Measurements from ENCODE around the gene DHX29. TPM values are rescaled to one million over a fixed set of nuclear protein-coding genes. Genes with fewer than 3 reads are reported as not detected.

Gene DHX29
- total RNA-seq, 1 experiment from 2014 or later: 30.3 TPM

- H2AK5ac ChIP-seq (ENCODE audit: insufficient read length, low read length): no peak overlapping the region
- no peak overlapping the region for H3K4me3 Mint-ChIP-seq
Measured at GRCh38 chr5:55324815-55325418, 17.4 kb upstream of the DHX29 start.

More at GRCh38 chr5:55324815-55325418, 17.4 kb upstream of the DHX29 start:
- no peak overlapping the region for H3K4ac ChIP-seq (ENCODE audit: low read depth, low read length)
- H4K5ac ChIP-seq (ENCODE audit: insufficient read length, low read depth, low read length): no peak overlapping the region
- H3K14ac ChIP-seq (ENCODE audit: insufficient read depth, low read length): no peak overlapping the region
- no peak overlapping the region for H3K23ac ChIP-seq (ENCODE audit: insufficient read length, low read depth, low read length)
- H3K9me3 Mint-ChIP-seq: no peaks in the 10 kb centered on the region
- H3K9me3 ChIP-seq (ENCODE audit: control insufficient read depth, low read depth, low read length): no peaks in the 10 kb centered on the region
- no peak overlapping the region for H4K8ac ChIP-seq (replicated peaks; ENCODE audit: insufficient read length, low read depth, low read length)
- no peaks in the 10 kb centered on the region for H3K27me3 ChIP-seq (ENCODE audit: insufficient read depth, low read length)
- H3T11ph ChIP-seq (ENCODE audit: low read length): no peak overlapping the region
- no peak overlapping the region for H3K9ac ChIP-seq (ENCODE audit: extremely low read depth, insufficient read length, low read length)
- H3K79me1 ChIP-seq (ENCODE audit: insufficient read depth, low read depth, low read length, poor library complexity, severe bottlenecking): peaks cover 2% of the 10 kb centered on the region
- no peaks in the 10 kb centered on the region for H3K4me1 ChIP-seq (ENCODE audit: insufficient read depth, low read length)
- no peak overlapping the region for H2BK5ac ChIP-seq (ENCODE audit: insufficient read length, low read length)
- H2BK120ac ChIP-seq (ENCODE audit: low read depth, low read length, poor library complexity, severe bottlenecking): no peak overlapping the region
- no peak overlapping the region for H3K18ac ChIP-seq (ENCODE audit: insufficient read length, low read depth, low read length)
- no peak overlapping the region for H2AFZ ChIP-seq (ENCODE audit: low read length)
- H4K91ac ChIP-seq (ENCODE audit: insufficient read length, low read depth, low read length): no peak overlapping the region
- no peak overlapping the region for H3K56ac ChIP-seq (ENCODE audit: insufficient read length, low read depth, low read length)
- no peak overlapping the region for H2BK15ac ChIP-seq (ENCODE audit: low read depth, low read length)
- TF ChIP-seq CTCF (conservative IDR thresholded peaks at IDR 0.05): peak; percentile 66
- WGBS (ENCODE audit: extremely low coverage, insufficient read length, low lambda C conversion rate): no CpG with 5 or more reads among the region's 1 CpG
- no peak overlapping the region for H3K4me2 ChIP-seq (ENCODE audit: insufficient read depth, insufficient read length, low read length)
- H3K27ac ChIP-seq (ENCODE audit: insufficient read length, low read depth, low read length): no peak overlapping the region
- H2BK12ac ChIP-seq (ENCODE audit: insufficient read length, low read depth, low read length): no peak overlapping the region
- no peaks in the 10 kb centered on the region for H3K27me3 Mint-ChIP-seq (ENCODE audit: low read depth)
- peaks cover 16 to 54% (median 45%) of the 10 kb centered on the region in 3 experiments for H3K36me3 Mint-ChIP-seq (ENCODE audit: insufficient read depth in 1 of 3, low read depth in 3 of 3)
- no peak overlapping the region for H2BK20ac ChIP-seq (ENCODE audit: low read depth, low read length, poor library complexity, severe bottlenecking)
- no peak overlapping the region; a peak in 1 of 7 replicates for H3K27ac Mint-ChIP-seq
- H3K23me2 ChIP-seq (ENCODE audit: insufficient read length, low read depth, low read length, poor library complexity, severe bottlenecking): no peaks in the 10 kb centered on the region
- no peaks in the 10 kb centered on the region; the same call in 1 of the 2 replicates for H3K79me2 ChIP-seq (ENCODE audit: insufficient read depth, low read length)
- DNase-seq: no peak
- H3K4me1 Mint-ChIP-seq: no peaks in the 10 kb centered on the region
- H4K20me1 ChIP-seq (ENCODE audit: control insufficient read depth, insufficient read depth, insufficient read length): no peaks in the 10 kb centered on the region

Measured in H9 (cell line).